Hippocampal formation (tissue), 2 donors: ENCODE data around the gene KDM4C.
"Not testable (repeated sequence)": the region's sequence is repeated elsewhere in the genome, so short reads cannot be mapped to it uniquely, and the experiment has no call there.

Experiments used
- DNase-seq, 2 donors: peaks; one replicate each; lab custom pipeline; 2025; lab: John Stamatoyannopoulos, UW

Gene KDM4C

DNA sequence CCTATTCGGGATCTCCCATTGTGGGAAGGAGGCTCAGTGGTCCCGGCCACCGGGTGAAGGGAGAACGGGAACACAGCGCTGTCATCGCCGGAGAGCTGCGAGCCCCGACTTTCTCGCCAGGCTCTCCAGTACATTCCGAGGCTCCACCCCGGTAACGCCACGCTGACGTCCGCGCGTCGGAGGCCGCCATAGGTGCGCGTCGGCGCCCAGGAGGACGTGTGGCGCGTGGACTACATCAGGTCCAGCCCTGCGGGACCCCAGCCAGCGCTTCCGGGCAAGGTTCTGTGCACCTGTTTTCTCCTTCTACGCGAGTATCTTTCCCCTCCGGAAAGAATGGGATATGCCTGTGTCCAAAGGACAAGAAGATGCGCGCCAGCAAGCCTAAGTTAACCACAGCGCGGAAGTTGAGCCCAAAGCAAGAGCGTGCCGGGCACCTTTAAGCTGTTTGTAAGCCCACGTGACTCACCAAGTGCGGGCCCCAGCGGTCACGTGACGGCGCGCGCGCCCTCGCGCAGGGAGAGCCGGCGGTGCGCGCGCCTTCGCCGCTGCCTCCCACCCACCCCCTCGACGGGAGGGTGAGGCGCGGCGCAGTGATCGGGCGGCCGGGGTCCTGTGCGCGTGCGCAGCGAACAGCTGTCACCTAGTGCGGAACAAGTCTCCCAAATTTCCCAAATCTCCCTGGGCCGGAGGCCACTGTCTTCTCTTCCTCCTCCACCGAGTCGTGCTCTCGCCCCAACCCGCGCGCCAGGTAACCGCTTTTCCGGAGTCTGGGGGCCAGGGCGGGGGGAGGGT is at the start of gene KDM4C:
Gene KDM4C, plus strand, starts transcription at position 518 of the 792 bp plus-strand sequence. CDS start 35,016 bp downstream, outside the sequence.
- peak; percentile 92 to 95 for DNase-seq

DNA sequence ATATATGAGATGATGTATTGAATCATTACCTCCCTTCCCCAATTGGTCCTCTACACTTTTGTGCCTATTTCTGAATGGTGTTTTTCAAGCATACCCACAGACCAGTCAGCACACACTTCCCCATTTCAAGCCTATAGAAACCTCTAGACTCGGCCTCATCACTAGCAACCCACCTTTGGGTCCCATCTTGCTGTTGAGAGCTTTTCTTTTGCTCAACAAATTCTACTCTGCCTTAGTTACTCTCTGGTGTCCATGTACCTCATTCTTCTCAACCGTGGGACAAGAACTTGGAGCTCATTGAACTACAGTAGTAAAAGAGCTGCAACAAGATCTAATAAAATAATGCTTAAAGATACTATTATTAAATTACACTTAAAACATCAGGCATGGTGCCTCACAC is 49.0 kb upstream of the KDM4C start:
- no peak for DNase-seq

GRCh38 chr9:6711403-6711802 is 46.4 kb upstream of the KDM4C start:
- no peak for DNase-seq

DNA sequence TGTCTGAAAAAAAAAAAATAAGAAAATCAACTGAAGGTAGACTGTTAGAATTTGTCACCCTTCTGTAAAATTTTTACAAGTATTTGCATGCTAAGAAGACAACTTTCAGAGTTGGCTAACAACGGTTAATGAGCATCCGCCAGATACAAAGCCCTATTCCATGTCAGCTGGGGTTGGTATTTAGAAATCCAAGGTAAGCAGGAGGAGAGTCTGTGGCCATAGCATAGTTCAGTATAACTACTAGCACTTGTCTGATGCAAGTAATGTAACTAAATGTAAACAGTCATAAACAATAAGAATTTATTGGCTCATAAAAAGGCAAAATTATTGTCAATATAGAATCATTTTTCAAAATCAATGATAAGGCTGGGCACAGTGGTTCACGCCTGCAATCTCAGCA is 45.7 kb upstream of the KDM4C start:
- DNase-seq = no peak

GRCh38 chr9:6714176-6714575 is 43.6 kb upstream of the KDM4C start:
- DNase-seq = no peak

DNA sequence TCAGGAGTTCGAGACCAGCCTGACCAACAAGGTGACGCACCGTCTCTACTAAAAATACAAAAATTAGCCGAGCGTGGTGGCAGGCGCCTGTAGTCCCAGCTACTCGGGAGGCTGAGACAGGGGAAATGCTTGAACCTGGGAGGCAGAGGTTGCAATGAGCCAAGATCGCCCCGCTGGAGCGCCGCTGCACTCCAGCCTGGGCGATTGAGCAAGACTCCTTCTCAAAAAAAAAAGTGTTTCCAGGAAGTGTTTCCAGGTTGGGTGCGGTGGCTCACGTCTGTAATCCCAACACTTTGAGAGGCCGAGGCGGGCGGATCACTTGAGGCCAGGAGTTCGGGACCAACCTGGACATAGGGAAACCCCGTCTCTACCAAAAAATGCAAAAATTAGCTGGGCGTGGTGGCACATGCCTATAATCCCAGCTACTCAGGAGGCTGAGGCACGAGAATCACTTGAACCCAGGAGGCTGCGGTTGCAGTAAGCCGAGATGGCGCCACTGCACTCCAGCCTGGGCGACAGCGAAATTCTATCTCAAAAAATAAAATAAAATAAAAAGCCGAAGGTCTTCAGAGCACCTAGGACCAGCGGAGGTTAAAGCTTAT is 42.5 kb upstream of the KDM4C start:
- DNase-seq = not testable (repeated sequence)

DNA sequence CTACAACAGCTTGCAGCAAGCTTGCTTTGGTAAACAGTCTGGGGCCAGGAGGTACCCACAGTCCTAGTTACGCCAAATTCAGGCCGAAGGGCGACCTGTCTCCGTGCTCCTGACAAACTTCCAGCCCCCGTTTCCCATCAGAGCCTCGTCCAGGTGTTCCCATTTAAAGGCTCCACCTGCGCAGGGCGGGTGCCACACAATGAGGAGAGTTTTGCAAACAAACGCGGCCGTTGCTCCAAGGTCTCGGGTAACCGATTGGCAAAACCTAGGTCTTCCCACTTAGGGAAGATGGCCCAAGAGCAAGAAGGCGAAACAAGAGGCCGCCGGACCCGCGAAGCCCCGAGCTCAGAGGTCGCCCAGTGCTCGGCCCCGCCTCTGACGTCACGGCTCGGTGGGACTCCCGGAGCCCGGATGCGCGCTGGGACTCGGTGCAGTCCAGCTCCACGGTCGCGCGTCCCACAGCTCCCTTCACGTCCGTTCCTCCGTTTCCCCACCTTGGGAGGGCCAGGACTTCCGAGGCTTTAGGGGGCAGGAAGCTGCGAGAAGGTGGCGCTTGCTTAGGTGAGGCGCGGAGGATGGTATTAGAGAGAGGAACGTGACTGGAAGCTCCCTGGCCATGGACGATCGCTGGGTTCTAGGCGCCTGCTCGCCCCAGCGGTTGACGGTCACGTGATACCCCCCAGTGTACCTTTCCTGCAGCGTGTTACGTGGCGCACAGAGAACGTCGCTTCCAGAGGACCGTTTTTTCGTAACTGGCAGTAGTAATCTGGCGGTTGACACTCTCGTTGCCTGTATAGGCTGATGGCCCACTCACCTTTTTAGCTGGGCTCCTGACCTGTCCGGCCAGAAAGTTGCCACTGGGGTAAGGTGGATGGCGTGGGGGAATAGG is 41.8 kb upstream of the KDM4C start:
- DNase-seq = peak in 1 of 2 donors; percentile 30

GRCh38 chr9:6716766-6717165 is 41.0 kb upstream of the KDM4C start:
- no peak for DNase-seq

GRCh38 chr9:6723881-6724420 is 33.8 kb upstream of the KDM4C start:
- no peak for DNase-seq

DNA sequence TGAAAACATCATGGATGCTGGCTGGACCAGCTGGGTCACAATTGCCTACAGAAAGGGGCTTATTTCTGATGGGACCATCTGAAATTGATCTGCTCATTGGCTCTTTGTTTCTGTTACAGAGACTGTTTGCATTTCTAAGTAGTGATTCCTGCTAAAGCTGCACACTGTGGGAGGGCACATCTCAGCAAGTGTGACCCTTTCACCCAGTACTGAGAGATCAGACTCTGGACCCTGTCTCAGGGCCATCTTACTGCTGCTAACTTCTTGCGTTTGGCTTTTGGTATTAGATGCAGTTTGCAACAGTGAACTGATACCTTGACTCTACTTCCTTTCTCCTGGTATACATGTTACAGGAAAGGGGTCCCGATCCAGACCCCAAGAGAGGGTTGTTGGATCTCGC is 24.5 kb upstream of the KDM4C start:
- DNase-seq = no peak

DNA sequence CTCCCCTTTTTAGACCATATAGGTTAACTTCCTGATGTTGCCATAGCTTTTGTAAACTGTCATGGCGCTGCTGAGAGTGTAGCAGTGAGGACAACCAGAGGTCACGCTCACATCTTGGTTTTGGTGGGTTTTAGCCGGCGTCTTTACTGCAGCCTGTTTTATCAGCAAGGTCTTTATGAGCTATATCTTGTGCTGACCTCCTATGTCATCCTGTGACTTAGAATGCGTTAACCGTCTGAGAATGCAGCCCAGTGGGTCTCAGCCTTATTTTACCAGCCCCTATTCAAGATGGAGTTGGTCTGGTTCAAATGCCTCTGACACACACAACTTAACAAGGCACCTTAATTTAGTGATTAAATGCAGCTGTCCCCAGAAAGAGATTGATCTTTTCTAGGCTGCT is 23.9 kb upstream of the KDM4C start:
- no peak for DNase-seq

GRCh38 chr9:6735422-6735821 is 22.4 kb upstream of the KDM4C start:
- no peak for DNase-seq

DNA sequence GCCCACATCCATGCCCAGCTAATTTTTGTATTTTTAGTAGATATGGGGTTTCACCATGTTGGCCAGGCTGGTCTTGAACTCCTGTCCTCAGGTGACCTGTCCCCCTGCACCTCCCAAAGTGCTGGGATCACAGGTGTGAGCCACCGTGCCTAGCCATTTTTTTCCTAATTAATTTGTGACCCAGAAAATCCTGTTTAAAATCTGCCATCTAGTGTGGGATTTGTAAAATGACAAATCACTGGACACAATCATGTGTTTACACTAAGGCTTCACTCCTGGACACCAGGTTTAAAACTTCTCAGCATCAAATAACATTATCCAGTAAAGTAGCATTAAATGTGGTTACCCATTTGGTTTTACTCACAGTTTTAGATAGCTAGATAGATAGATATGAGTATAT is 18.6 kb upstream of the KDM4C start:
- DNase-seq = no peak

GRCh38 chr9:6748861-6749260 is 8.9 kb upstream of the KDM4C start:
- DNase-seq = not testable (repeated sequence)

DNA sequence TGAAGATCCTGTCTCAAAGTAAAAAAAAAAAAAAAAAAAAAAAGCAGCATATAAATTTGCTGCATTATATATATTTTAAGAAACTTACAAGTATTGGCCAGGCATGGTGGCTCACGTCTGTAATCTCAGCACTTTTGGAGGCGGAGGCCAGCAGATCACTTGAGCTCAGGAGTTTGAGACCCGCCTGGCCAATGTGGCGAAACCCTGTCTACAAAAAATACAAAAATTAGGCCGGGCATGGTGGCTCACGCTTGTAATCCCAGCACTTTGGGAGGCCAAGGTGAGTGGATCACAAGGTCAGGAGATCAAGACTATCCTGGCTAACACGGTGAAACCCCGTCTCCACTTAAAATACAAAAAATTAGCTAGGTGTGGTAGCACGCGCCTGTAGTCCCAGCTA is 2.9 kb upstream of the KDM4C start:
- not testable (repeated sequence) for DNase-seq

GRCh38 chr9:6757132-6757455 is 679 bp upstream of the KDM4C start:
- DNase-seq = peak; percentile 41 to 52

GRCh38 chr9:6758248-6758497 is 400 bp downstream of the KDM4C start:
- DNase-seq = no peak

DNA sequence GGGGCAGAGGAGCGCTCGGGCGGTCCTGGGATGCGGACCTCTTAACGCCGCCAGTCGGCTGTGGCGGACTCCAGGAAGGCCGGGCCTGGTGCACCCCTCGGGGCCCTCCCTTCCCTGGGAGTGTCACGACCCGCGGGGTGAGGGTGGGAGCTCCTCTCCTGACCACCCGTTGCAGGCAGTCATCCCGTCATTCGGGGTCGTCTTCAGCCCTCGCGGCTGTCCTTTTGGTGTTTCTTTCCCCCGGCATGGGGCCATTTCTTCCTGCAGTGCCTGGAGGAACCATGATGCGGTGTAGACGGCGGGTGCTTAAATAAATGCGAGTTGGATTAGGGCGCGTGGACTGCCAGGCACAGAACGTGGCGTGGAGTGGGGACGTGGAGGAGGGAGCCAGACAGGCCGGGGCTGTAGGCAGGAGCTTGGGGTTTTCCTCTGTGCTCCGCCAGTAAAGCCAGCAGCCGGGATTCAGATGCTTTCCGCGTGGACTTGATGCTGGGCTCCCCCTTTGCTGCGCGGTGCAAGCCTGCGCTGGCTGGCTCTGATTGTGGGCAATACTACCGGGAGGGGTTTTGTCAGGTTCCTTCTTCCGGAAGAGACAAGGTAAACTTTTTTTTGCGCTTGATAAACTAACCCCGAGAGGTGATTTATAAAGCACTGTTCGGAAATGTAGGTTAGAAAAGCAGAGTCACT is 868 bp downstream of the KDM4C start:
- peak; percentile 38 to 76 for DNase-seq

DNA sequence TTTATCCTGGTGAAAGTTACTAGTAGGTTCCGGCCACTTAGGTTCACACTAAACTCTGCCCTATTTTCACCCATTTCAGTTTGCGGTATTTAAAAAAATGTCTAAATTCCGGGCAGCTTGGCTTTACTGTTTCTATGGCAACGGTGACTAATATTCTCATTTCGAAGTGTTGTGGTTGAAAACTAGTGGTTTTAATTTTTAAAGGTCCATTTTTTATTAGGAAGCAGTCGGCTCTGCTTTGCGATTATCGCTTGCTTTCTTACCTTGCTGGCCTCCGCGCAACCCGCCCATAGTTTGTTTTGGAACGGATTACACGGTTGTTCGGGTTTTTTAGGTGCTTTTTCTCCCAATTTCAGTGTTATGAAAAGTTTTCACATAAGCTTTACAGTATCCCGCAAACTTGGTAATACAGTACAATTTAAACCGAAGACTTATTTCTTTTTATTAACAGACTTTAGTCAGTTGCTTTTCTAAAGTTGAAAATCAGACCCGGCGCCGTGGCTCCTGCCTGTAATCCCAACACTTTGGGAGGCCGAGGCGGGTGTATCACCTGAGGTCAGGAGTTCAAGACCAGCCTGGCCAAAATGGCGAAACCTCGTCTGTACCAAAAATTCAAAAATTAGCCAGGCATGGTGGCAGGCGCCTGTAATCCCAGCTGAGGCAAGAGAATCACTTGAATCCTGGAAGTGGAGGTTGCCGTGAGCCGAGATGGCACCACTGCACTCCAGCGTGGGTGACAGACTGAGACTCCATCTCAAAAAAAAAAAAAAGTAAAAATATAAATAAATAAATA is 1.6 kb downstream of the KDM4C start:
- no peak for DNase-seq

DNA sequence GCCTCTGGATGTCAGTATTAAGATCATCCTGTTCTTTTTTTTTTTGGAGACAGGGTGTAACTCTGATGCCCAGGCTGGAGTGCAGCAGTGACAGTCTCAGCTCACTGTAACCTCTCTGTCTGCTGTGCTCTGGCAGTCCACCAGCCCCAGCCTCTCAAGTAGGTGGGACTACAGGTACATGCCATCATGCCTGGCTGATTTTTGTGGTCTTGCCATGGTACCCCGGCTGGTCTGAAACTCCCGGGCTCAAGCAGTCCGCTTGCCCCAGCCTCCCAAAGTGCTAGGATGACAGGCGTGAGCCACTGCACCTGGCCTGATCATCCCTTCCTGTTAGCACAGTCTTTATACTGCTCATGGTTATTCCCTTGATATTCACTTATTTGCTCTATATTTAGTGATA is 3.5 kb downstream of the KDM4C start:
- DNase-seq = no peak

GRCh38 chr9:6763244-6763643 is 5.5 kb downstream of the KDM4C start:
- DNase-seq = no peak
